Upper lobe of left lung (tissue), 6 donors: ENCODE measurements around the gene MGAT4B. TPM values are rescaled to one million over a fixed set of nuclear protein-coding genes. Genes with fewer than 3 reads are reported as not detected.
A peak's percentile ranks its signal among the peaks of the same experiment; 100 is the strongest.

Source experiments
- ATAC-seq, 2 donors: fragments of 200-7000 bp; cut with Tn5 transposase; one replicate each; pipeline ENCODE4 v1.9.1; 2022; ENCODE audit warnings: mild to moderate bottlenecking in 2 of 2, moderate library complexity in 2 of 2; ENCODE audit not compliant: low FRiP score in 2 of 2
- DNase-seq, 2 donors: peaks; one replicate each; pipeline ENCODE4 v3.0.0-alpha.2; 2019 to 2020
- H3K27ac ChIP-seq, 4 donors: fragments of 200-600 bp; sonication (generic); one replicate each; pipeline ENCODE4 v1.5.1; 2016 to 2019
- H3K27me3 ChIP-seq, 4 donors: fragments of 200-600 bp; sonication (generic); one replicate each; pipeline ENCODE4 v1.5.1; 2017 to 2019
- H3K36me3 ChIP-seq, 4 donors: fragments of 200-600 bp; sonication (generic); one replicate each; pipeline ENCODE4 v1.5.1; 2016 to 2019
- H3K4me1 ChIP-seq, 4 donors: fragments of 200-600 bp; sonication (generic); one replicate each; pipeline ENCODE4 v1.5.1; 2018 to 2019
- H3K4me3 ChIP-seq, 4 donors: fragments of 200-600 bp; sonication (generic); one replicate each; pipeline ENCODE4 v1.5.1; 2017 to 2019; ENCODE audit warnings: mild to moderate bottlenecking in 2 of 4, moderate library complexity in 1 of 4
- H3K9me3 ChIP-seq, 4 donors: fragments of 200-600 bp; sonication (generic); one replicate each; pipeline ENCODE4 v1.5.1; 2018 to 2019
- EP300 ChIP-seq, 4 donors: sonication (generic); formaldehyde crosslinking; IDR thresholded peaks; one replicate each; pipeline ENCODE4 v1.5.1; 2017; ENCODE audit warnings: antibody characterized with exemption in 4 of 4, control low read depth in 2 of 4
- POLR2A ChIP-seq, 4 donors: fragments of 450-650 bp; IDR thresholded peaks; one replicate each; pipeline ENCODE4 v1.5.1; 2016 to 2017; ENCODE audit warnings: antibody characterized with exemption in 4 of 4, mild to moderate bottlenecking in 2 of 4
- POLR2AphosphoS5 ChIP-seq, 2 donors: sonication (generic); formaldehyde crosslinking; IDR thresholded peaks; one replicate each; pipeline ENCODE4 v1.5.1; 2017; ENCODE audit warnings: antibody characterized with exemption in 2 of 2
- WGBS, 2 donors: methylation state at CpG; one replicate each; pipeline ENCODE4 v1.1.5; 2017 to 2018; 5-methylcytosine and 5-hydroxymethylcytosine counted together
- total RNA-seq, 6 donors: library from RNA; depleted of rRNA in 4 of 6; stranded (reverse); fragments of >200 nt in 4 of 6; gene quantifications; one replicate each; pipeline versions ENCODE4 v1.1.0 to v1.2.1, GENCODE V29; 2016 to 2021
- TF ChIP-seq, protein P1 (sequence below), 6 experiments: fragments of 450-650 bp in 4 of 6; fragments of 200-600 bp in 2 of 6; sonication (generic) in 2 of 6; IDR thresholded peaks; one replicate each; pipeline ENCODE4 v1.5.1; 2016 to 2019; ENCODE audit warnings: antibody characterized with exemption in 6 of 6
- donor health status: DM: no; HTN: no; CAD: no; lungs with moderate emphysema.
- donor health status: DM: no; HTN: yes; CAD: no; lungs with severe emphysema.

MGAT4B gene
- total RNA-seq, 6 donors from 2014 or later: 107 to 266 (median 158) TPM

GRCh38 chr5:179766021-179766725, 40.5 kb downstream of the MGAT4B start:
- peak in 1 of 2 donors; percentile 70 for DNase-seq
- no peak for TF ChIP-seq POLR2A (IDR thresholded peaks at IDR 0.05)
- TF ChIP-seq, protein P1, sequence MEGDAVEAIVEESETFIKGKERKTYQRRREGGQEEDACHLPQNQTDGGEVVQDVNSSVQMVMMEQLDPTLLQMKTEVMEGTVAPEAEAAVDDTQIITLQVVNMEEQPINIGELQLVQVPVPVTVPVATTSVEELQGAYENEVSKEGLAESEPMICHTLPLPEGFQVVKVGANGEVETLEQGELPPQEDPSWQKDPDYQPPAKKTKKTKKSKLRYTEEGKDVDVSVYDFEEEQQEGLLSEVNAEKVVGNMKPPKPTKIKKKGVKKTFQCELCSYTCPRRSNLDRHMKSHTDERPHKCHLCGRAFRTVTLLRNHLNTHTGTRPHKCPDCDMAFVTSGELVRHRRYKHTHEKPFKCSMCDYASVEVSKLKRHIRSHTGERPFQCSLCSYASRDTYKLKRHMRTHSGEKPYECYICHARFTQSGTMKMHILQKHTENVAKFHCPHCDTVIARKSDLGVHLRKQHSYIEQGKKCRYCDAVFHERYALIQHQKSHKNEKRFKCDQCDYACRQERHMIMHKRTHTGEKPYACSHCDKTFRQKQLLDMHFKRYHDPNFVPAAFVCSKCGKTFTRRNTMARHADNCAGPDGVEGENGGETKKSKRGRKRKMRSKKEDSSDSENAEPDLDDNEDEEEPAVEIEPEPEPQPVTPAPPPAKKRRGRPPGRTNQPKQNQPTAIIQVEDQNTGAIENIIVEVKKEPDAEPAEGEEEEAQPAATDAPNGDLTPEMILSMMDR (IDR thresholded peaks at IDR 0.05): no peak
- TF ChIP-seq POLR2AphosphoS5 (IDR thresholded peaks at IDR 0.05): no peak
- TF ChIP-seq EP300 (IDR thresholded peaks at IDR 0.05): no peak
- Histone ChIP-seq H3K4me1 (peaks cover 46 to 59% (median 55%) of the 10 kb centered on the region in 4 donors), H3K27ac (peak overlapping the region; percentile 15 to 77 (median 52)), H3K4me3 (no peak overlapping the region), H3K9me3 (no peaks in the 10 kb centered on the region), H3K27me3 (no peaks in the 10 kb centered on the region), H3K36me3 (peaks cover 26 to 57% (median 42%) of the 10 kb centered on the region in 4 donors)
- no peak for ATAC-seq
- 87 to 96% methylated on average over 10 to 20 of the region's 20 CpGs for WGBS, 2 donors

- no peaks in the 10 kb centered on the region for H3K27me3 ChIP-seq
- DNase-seq (no peak), ATAC-seq (peak in 1 of 2 donors; percentile 83)
- TF ChIP-seq, protein P1 (IDR thresholded peaks at IDR 0.05): no peak
- TF ChIP-seq EP300 (IDR thresholded peaks at IDR 0.05) (no peak), POLR2AphosphoS5 (IDR thresholded peaks at IDR 0.05) (no peak), POLR2A (IDR thresholded peaks at IDR 0.05) (no peak)
- H3K36me3 ChIP-seq: peaks cover 22 to 49% (median 34%) of the 10 kb centered on the region in 4 donors
- H3K27ac ChIP-seq: peak overlapping the region; percentile 15 to 77 (median 52)
- no peaks in the 10 kb centered on the region for H3K9me3 ChIP-seq
- H3K4me3 ChIP-seq: no peak overlapping the region
- peaks cover 47 to 63% (median 55%) of the 10 kb centered on the region in 4 donors for H3K4me1 ChIP-seq
- 49 to 59% methylated on average over 10 to 13 of the region's 13 CpGs for WGBS, 2 donors
Observed at GRCh38 chr5:179765400-179765799, 41.3 kb downstream of the MGAT4B start.

DNA sequence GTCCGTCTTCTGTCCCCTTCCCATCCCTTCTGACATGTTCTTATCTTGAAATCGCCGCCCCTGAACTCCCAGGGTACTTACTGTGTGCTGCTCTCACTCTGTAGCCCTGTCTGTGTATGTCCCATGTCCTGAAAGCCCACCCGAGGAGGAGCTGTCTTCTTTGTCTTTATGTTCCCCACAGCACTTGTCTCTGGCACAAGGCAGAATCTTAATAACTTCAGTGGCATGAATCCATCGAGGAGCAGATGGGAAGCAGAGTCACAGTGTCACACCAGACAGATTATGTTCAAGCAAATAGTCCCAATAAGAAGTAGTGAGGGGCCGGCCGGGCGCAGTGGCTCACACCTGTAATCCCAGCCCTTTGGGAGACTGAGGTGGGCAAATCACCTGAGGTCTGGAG, 42.6 kb downstream of the MGAT4B start:
- TF ChIP-seq, protein P1 (IDR thresholded peaks at IDR 0.05): no peak
- TF ChIP-seq EP300 (IDR thresholded peaks at IDR 0.05): no peak
- WGBS, 2 donors: 60 to 75% methylated on average over 8 of the region's 8 CpGs
- peak overlapping the region in 3 of 4 donors; percentile 28 to 54 (median 49) for H3K27ac ChIP-seq
- H3K36me3 ChIP-seq: peaks cover 11 to 36% (median 21%) of the 10 kb centered on the region in 4 donors
- no peaks in the 10 kb centered on the region for H3K27me3 ChIP-seq
- DNase-seq (no peak), ATAC-seq (no peak)
- no peak overlapping the region for H3K4me3 ChIP-seq
- peaks cover 59 to 68% (median 67%) of the 10 kb centered on the region in 4 donors for H3K4me1 ChIP-seq
- H3K9me3 ChIP-seq: no peaks in the 10 kb centered on the region

- Histone ChIP-seq H3K4me1 (peaks cover 65 to 72% (median 68%) of the 10 kb centered on the region in 4 donors), H3K27ac (peak overlapping the region in 3 of 4 donors; percentile 28 to 54 (median 49)), H3K27me3 (no peaks in the 10 kb centered on the region), H3K36me3 (peaks cover 9 to 29% (median 17%) of the 10 kb centered on the region in 4 donors), H3K9me3 (no peaks in the 10 kb centered on the region), H3K4me3 (no peak overlapping the region)
- WGBS, 2 donors: 17 to 18% methylated on average over 10 of the region's 10 CpGs
- ATAC-seq (peak; percentile 82), DNase-seq (peak in 1 of 2 donors; percentile 72)
- TF ChIP-seq, protein P1 (IDR thresholded peaks at IDR 0.05): peak; percentile 68 to 79 (median 76)
- TF ChIP-seq POLR2A (IDR thresholded peaks at IDR 0.05) (no peak), EP300 (IDR thresholded peaks at IDR 0.05) (no peak), POLR2AphosphoS5 (IDR thresholded peaks at IDR 0.05) (no peak)
Observed at GRCh38 chr5:179763215-179763945, 43.3 kb downstream of the MGAT4B start.
